Osteocyte (in vitro differentiated cells): ENCODE measurements around the gene OR52A1. TPM values are rescaled to one million over a fixed set of nuclear protein-coding genes. Genes with fewer than 3 reads are reported as not detected.
"Not testable (repeated sequence)": the region's sequence is repeated elsewhere in the genome, so short reads cannot be mapped to it uniquely, and the experiment has no call there.

Experiments used
- DNase-seq: peaks from one replicate; pipeline ENCODE4 v3.0.0; 2021; ENCODE audit warnings: mixed read lengths; ENCODE audit not compliant: unreplicated experiment; ENCODE audit errors: extremely low spot score
- H3K27ac Mint-ChIP-seq: one replicate; pipeline ENCODE4 v1.8.0; 2021; ENCODE audit warnings: mild to moderate bottlenecking, mixed read lengths; ENCODE audit not compliant: unreplicated experiment
- H3K27me3 Mint-ChIP-seq: one replicate; pipeline ENCODE4 v1.8.0; 2021; ENCODE audit warnings: mixed read lengths; ENCODE audit not compliant: unreplicated experiment
- H3K36me3 Mint-ChIP-seq: one replicate; pipeline ENCODE4 v1.8.0; 2021; ENCODE audit warnings: mixed read lengths; ENCODE audit not compliant: unreplicated experiment
- H3K4me1 Mint-ChIP-seq: one replicate; pipeline ENCODE4 v1.8.0; 2021; ENCODE audit warnings: mixed read lengths; ENCODE audit not compliant: unreplicated experiment
- H3K4me3 Mint-ChIP-seq: one replicate; pipeline ENCODE4 v1.8.0; 2021; ENCODE audit warnings: mild to moderate bottlenecking, moderate library complexity, mixed read lengths; ENCODE audit not compliant: unreplicated experiment
- H3K9me3 Mint-ChIP-seq: one replicate; pipeline ENCODE4 v1.8.0; 2021; ENCODE audit warnings: mixed read lengths; ENCODE audit not compliant: unreplicated experiment
- total RNA-seq: library from RNA; stranded (reverse); gene quantifications from 2 replicates; pipeline ENCODE4 v1.2.1, GENCODE V29; 2021
- TF ChIP-seq, protein P1 (sequence below): fragments of 200-600 bp; sonication (generic); IDR thresholded peaks from 2 replicates; pipeline ENCODE4 v1.5.0; 2021; ENCODE audit warnings: antibody characterized with exemption, mild to moderate bottlenecking, moderate library complexity

The OR52A1 gene
- total RNA-seq, 1 donor from 2014 or later: not detected

DNA sequence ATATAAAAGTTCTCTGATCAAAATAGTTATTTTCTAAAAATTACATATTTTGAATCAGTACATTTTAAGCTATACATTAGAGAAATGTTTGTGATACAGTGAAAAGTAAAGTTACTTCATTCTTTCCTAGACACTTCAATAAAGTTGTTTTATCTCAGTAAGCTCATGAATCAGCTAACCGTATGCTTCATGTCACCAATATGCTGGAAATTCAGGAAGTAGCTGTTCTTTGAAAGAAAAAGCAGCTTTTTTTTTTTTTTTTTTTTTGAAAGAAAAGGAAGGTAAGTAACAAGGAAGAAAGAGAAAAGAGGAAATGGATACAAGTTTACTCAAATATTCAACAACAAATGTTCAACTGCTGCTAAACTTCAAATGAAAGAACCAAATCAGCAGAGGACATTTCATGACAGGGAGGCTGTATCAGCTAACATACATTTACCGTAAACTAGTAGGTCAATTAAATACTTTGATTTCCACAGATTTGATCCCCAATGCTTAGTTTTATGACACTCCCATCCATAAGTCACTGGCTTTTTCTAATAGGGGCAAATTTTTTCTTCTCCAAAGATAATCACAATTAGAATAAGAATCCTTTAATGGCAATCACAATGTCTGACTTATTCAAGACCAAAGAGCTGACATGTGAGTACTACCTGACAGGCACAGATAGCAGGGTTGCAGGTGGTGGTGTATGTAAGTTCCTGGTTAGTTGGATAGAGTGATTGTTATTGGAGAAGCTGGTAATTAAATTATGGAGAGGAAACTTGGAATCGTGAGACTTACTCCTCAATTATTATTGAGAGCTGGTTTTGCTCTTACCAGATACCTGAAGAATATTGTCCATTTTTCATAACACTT, 754 bp downstream of the OR52A1 start:
- Mint-ChIP-seq H3K4me1 (no peaks in the 10 kb centered on the region), H3K9me3 (no peaks in the 10 kb centered on the region), H3K27ac (no peak overlapping the region), H3K36me3 (no peaks in the 10 kb centered on the region), H3K4me3 (no peak overlapping the region), H3K27me3 (no peaks in the 10 kb centered on the region)
- DNase-seq: no peak
- TF ChIP-seq, protein P1, sequence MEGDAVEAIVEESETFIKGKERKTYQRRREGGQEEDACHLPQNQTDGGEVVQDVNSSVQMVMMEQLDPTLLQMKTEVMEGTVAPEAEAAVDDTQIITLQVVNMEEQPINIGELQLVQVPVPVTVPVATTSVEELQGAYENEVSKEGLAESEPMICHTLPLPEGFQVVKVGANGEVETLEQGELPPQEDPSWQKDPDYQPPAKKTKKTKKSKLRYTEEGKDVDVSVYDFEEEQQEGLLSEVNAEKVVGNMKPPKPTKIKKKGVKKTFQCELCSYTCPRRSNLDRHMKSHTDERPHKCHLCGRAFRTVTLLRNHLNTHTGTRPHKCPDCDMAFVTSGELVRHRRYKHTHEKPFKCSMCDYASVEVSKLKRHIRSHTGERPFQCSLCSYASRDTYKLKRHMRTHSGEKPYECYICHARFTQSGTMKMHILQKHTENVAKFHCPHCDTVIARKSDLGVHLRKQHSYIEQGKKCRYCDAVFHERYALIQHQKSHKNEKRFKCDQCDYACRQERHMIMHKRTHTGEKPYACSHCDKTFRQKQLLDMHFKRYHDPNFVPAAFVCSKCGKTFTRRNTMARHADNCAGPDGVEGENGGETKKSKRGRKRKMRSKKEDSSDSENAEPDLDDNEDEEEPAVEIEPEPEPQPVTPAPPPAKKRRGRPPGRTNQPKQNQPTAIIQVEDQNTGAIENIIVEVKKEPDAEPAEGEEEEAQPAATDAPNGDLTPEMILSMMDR: no peak

DNA sequence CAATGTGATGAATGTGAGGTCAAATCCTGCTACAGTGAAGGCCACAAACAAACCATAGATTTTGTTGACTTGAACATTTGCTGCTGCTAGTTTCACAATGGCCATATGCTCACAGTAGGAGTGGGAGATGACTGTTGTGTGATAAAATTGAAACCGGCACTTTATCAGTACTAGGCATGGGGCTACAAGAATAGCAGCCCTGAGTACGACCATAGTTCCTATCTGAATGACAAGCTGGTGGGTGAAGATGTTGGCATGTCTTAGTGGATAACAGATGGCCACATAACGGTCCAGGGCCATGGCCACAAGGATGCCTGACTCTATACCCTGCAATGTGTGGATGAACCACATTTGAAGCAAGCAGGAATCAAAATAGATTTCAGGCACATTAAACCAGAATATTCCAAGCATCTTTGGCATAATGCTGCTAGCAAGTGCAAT, 2.8 kb downstream of the OR52A1 start:
- H3K27me3 Mint-ChIP-seq: no peaks in the 10 kb centered on the region
- H3K9me3 Mint-ChIP-seq: no peaks in the 10 kb centered on the region
- TF ChIP-seq, protein P1: no peak
- no peak overlapping the region for H3K27ac Mint-ChIP-seq
- H3K4me3 Mint-ChIP-seq: no peak overlapping the region
- no peak for DNase-seq
- H3K4me1 Mint-ChIP-seq: no peaks in the 10 kb centered on the region
- no peaks in the 10 kb centered on the region for H3K36me3 Mint-ChIP-seq

DNA sequence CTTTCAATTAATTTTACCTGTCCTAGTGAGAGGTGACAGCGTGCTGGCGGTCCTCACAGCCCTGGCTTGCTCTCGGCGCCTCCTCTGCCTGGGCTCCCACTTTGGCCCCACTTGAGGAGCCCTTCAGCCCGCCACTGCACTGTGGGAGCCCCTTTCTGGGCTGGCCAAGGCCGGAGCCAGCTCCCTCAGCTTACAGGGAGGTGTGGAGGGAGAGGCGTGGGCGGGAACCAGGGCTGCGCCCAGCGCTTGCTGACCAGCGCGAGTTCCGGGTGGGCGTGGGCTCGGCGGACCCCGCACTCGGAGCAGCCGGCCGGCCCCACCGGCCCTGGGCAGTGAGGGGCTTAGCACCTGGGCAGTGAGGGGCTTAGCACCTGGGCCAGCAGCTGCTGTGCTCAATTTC, 10.4 kb downstream of the OR52A1 start:
- H3K4me1 Mint-ChIP-seq, H3K27ac Mint-ChIP-seq, DNase-seq, H3K27me3 Mint-ChIP-seq, H3K9me3 Mint-ChIP-seq, H3K36me3 Mint-ChIP-seq, H3K4me3 Mint-ChIP-seq: not testable (repeated sequence)

- no peaks in the 10 kb centered on the region for H3K36me3 Mint-ChIP-seq
- H3K4me1 Mint-ChIP-seq: no peaks in the 10 kb centered on the region
- TF ChIP-seq, protein P1: no peak
- DNase-seq: no peak
- no peak within 1 kb of the TSS for H3K4me3 Mint-ChIP-seq
- no peaks in the 10 kb centered on the region for H3K9me3 Mint-ChIP-seq
- no peak within 1 kb of the TSS for H3K27ac Mint-ChIP-seq
- H3K27me3 Mint-ChIP-seq: peaks cover 5% of the 10 kb centered on the region
Observed at GRCh38 chr11:5137996-5138395, 16.6 kb downstream of the OR52A1 start, which contains the start of gene OR52A5. TSS of gene OR52A5 (minus strand) at chr11:5138356. CDS start at chr11:5132642, 5,714 bp downstream.

GRCh38 chr11:5137014-5137413, 17.5 kb downstream of the OR52A1 start:
- Mint-ChIP-seq H3K36me3 (no peaks in the 10 kb centered on the region), H3K9me3 (no peaks in the 10 kb centered on the region), H3K27ac (no peak overlapping the region), H3K27me3 (peaks cover 2% of the 10 kb centered on the region), H3K4me1 (no peaks in the 10 kb centered on the region), H3K4me3 (no peak overlapping the region)
- DNase-seq: no peak
- TF ChIP-seq, protein P1: no peak
